ENCODE data around the gene HPD. TPM values are rescaled to one million over a fixed set of nuclear protein-coding genes. Genes with fewer than 3 reads are reported as not detected.

HPD gene
- total and polyA plus RNA-seq, 4 donors: 0.17 to 0.72 (median 0.28) TPM

GRCh38 chr12:121823101-121823726, 35.4 kb downstream of the HPD start:
- Histone ChIP-seq H3K27me3 (ENCODE audit: control insufficient read depth, insufficient read depth, low read length) (no peaks in the 10 kb centered on the region), H3K9me3 (ENCODE audit: control insufficient read depth, insufficient read depth, low read length) (no peaks in the 10 kb centered on the region), H3K36me3 (ENCODE audit: control insufficient read depth, insufficient read depth, low read length) (peaks cover 96% of the 10 kb centered on the region), H3K4me1 (ENCODE audit: control insufficient read depth, insufficient read depth, low read length) (no peaks in the 10 kb centered on the region), H3K4me3 (ENCODE audit: low read depth, low read length) (no peak overlapping the region), H3K27ac (ENCODE audit: low read depth, low read length) (no peak overlapping the region)
- 94% methylated on average over 22 of the region's 36 CpGs for WGBS (ENCODE audit: insufficient coverage)
- no peak for DNase-seq (ENCODE audit: low read depth in 4 of 6, low spot score in 6 of 6)

- no peak for DNase-seq (ENCODE audit: low read depth in 4 of 6, low spot score in 6 of 6)
- Histone ChIP-seq H3K36me3 (ENCODE audit: control insufficient read depth, insufficient read depth, low read length) (peaks cover 96% of the 10 kb centered on the region), H3K27ac (ENCODE audit: low read depth, low read length) (no peak overlapping the region), H3K4me1 (ENCODE audit: control insufficient read depth, insufficient read depth, low read length) (no peaks in the 10 kb centered on the region), H3K27me3 (ENCODE audit: control insufficient read depth, insufficient read depth, low read length) (no peaks in the 10 kb centered on the region), H3K9me3 (ENCODE audit: control insufficient read depth, insufficient read depth, low read length) (no peaks in the 10 kb centered on the region), H3K4me3 (ENCODE audit: low read depth, low read length) (no peak overlapping the region)
- 90% methylated on average over 36 of the region's 39 CpGs for WGBS (ENCODE audit: insufficient coverage)
Observed at GRCh38 chr12:121822393-121823100, 36.1 kb downstream of the HPD start.

- 95% methylated on average over 6 of the region's 7 CpGs for WGBS (ENCODE audit: insufficient coverage)
- Histone ChIP-seq H3K27me3 (ENCODE audit: control insufficient read depth, insufficient read depth, low read length) (no peaks in the 10 kb centered on the region), H3K9me3 (ENCODE audit: control insufficient read depth, insufficient read depth, low read length) (no peaks in the 10 kb centered on the region), H3K4me3 (ENCODE audit: low read depth, low read length) (no peak overlapping the region), H3K36me3 (ENCODE audit: control insufficient read depth, insufficient read depth, low read length) (peaks cover 96% of the 10 kb centered on the region), H3K4me1 (ENCODE audit: control insufficient read depth, insufficient read depth, low read length) (no peaks in the 10 kb centered on the region), H3K27ac (ENCODE audit: low read depth, low read length) (no peak overlapping the region)
- DNase-seq (ENCODE audit: low read depth in 4 of 6, low spot score in 6 of 6): no peak
Observed at GRCh38 chr12:121820056-121820455, 38.6 kb downstream of the HPD start.

GRCh38 chr12:121819212-121819949, 39.3 kb downstream of the HPD start:
- H3K36me3 ChIP-seq (ENCODE audit: control insufficient read depth, insufficient read depth, low read length): peaks cover 96% of the 10 kb centered on the region
- 96% methylated on average over 21 of the region's 22 CpGs for WGBS (ENCODE audit: insufficient coverage)

GRCh38 chr12:121817648-121818043, 41.0 kb downstream of the HPD start:
- no peaks in the 10 kb centered on the region for H3K27me3 ChIP-seq (ENCODE audit: control insufficient read depth, insufficient read depth, low read length)
- H3K9me3 ChIP-seq (ENCODE audit: control insufficient read depth, insufficient read depth, low read length): no peaks in the 10 kb centered on the region
- H3K36me3 ChIP-seq (ENCODE audit: control insufficient read depth, insufficient read depth, low read length): peaks cover 96% of the 10 kb centered on the region
- H3K27ac ChIP-seq (ENCODE audit: low read depth, low read length): no peak overlapping the region
- 96% methylated on average over 16 of the region's 18 CpGs for WGBS (ENCODE audit: insufficient coverage)
- no peak for DNase-seq (ENCODE audit: low read depth in 4 of 6, low spot score in 6 of 6)
- peaks cover 7% of the 10 kb centered on the region for H3K4me1 ChIP-seq (ENCODE audit: control insufficient read depth, insufficient read depth, low read length)
- no peak overlapping the region for H3K4me3 ChIP-seq (ENCODE audit: low read depth, low read length)

More at GRCh38 chr12:121819212-121819949, 39.3 kb downstream of the HPD start:
- no peak for DNase-seq (ENCODE audit: low read depth in 4 of 6, low spot score in 6 of 6)
- Histone ChIP-seq H3K9me3 (ENCODE audit: control insufficient read depth, insufficient read depth, low read length) (no peaks in the 10 kb centered on the region), H3K4me3 (ENCODE audit: low read depth, low read length) (no peak overlapping the region), H3K27me3 (ENCODE audit: control insufficient read depth, insufficient read depth, low read length) (no peaks in the 10 kb centered on the region), H3K27ac (ENCODE audit: low read depth, low read length) (no peak overlapping the region), H3K4me1 (ENCODE audit: control insufficient read depth, insufficient read depth, low read length) (no peaks in the 10 kb centered on the region)

- Histone ChIP-seq H3K4me3 (ENCODE audit: low read depth, low read length) (no peak overlapping the region), H3K4me1 (ENCODE audit: control insufficient read depth, insufficient read depth, low read length) (peaks cover 13% of the 10 kb centered on the region), H3K36me3 (ENCODE audit: control insufficient read depth, insufficient read depth, low read length) (peaks cover 96% of the 10 kb centered on the region), H3K27me3 (ENCODE audit: control insufficient read depth, insufficient read depth, low read length) (no peaks in the 10 kb centered on the region), H3K27ac (ENCODE audit: low read depth, low read length) (no peak overlapping the region), H3K9me3 (ENCODE audit: control insufficient read depth, insufficient read depth, low read length) (no peaks in the 10 kb centered on the region)
- no peak for DNase-seq (ENCODE audit: low read depth in 4 of 6, low spot score in 6 of 6)
- WGBS (ENCODE audit: insufficient coverage): 96% methylated on average over 26 of the region's 47 CpGs
Observed at GRCh38 chr12:121816925-121817647, 41.6 kb downstream of the HPD start.

- H3K4me3 ChIP-seq (ENCODE audit: low read depth, low read length): no peak overlapping the region
- H3K36me3 ChIP-seq (ENCODE audit: control insufficient read depth, insufficient read depth, low read length): peaks cover 94% of the 10 kb centered on the region
- H3K4me1 ChIP-seq (ENCODE audit: control insufficient read depth, insufficient read depth, low read length): peaks cover 31% of the 10 kb centered on the region
- no peak overlapping the region for H3K27ac ChIP-seq (ENCODE audit: low read depth, low read length)
- H3K27me3 ChIP-seq (ENCODE audit: control insufficient read depth, insufficient read depth, low read length): no peaks in the 10 kb centered on the region
- WGBS (ENCODE audit: insufficient coverage): 93% methylated on average over 5 of the region's 8 CpGs
- no peaks in the 10 kb centered on the region for H3K9me3 ChIP-seq (ENCODE audit: control insufficient read depth, insufficient read depth, low read length)
- DNase-seq (ENCODE audit: low read depth in 4 of 6, low spot score in 6 of 6): no peak
Observed at GRCh38 chr12:121815263-121815662, 43.4 kb downstream of the HPD start.

GRCh38 chr12:121814429-121815119, 44.1 kb downstream of the HPD start:
- no peak for DNase-seq (ENCODE audit: low read depth in 4 of 6, low spot score in 6 of 6)
- no peaks in the 10 kb centered on the region for H3K27me3 ChIP-seq (ENCODE audit: control insufficient read depth, insufficient read depth, low read length)
- peaks cover 34% of the 10 kb centered on the region for H3K4me1 ChIP-seq (ENCODE audit: control insufficient read depth, insufficient read depth, low read length)
- H3K36me3 ChIP-seq (ENCODE audit: control insufficient read depth, insufficient read depth, low read length): peaks cover 94% of the 10 kb centered on the region
- H3K9me3 ChIP-seq (ENCODE audit: control insufficient read depth, insufficient read depth, low read length): no peaks in the 10 kb centered on the region
- no peak overlapping the region for H3K27ac ChIP-seq (ENCODE audit: low read depth, low read length)
- no peak overlapping the region for H3K4me3 ChIP-seq (ENCODE audit: low read depth, low read length)
- WGBS (ENCODE audit: insufficient coverage): 92% methylated on average over 30 of the region's 31 CpGs

GRCh38 chr12:121813951-121814350, 44.7 kb downstream of the HPD start:
- no peak for DNase-seq (ENCODE audit: low read depth in 4 of 6, low spot score in 6 of 6)
- 86% methylated on average over 5 of the region's 14 CpGs for WGBS (ENCODE audit: insufficient coverage)
- Histone ChIP-seq H3K27me3 (ENCODE audit: control insufficient read depth, insufficient read depth, low read length) (no peaks in the 10 kb centered on the region), H3K9me3 (ENCODE audit: control insufficient read depth, insufficient read depth, low read length) (no peaks in the 10 kb centered on the region), H3K36me3 (ENCODE audit: control insufficient read depth, insufficient read depth, low read length) (peaks cover 94% of the 10 kb centered on the region), H3K4me3 (ENCODE audit: low read depth, low read length) (no peak overlapping the region), H3K27ac (ENCODE audit: low read depth, low read length) (no peak overlapping the region), H3K4me1 (ENCODE audit: control insufficient read depth, insufficient read depth, low read length) (peaks cover 34% of the 10 kb centered on the region)
